Hematopoietic multipotent progenitor cell treated with erythropoietin and hydrocortisone succinate and interleukin-3 and kit ligand, for 6 days (in vitro differentiated cells): ENCODE measurements around the gene TMEM238L.
A peak's percentile ranks its signal among the peaks of the same experiment; 100 is the strongest.

Experiments used
- DNase-seq: peaks from one replicate; pipeline ENCODE4 v3.0.0-alpha.2; 2015

Gene TMEM238L

GRCh38 chr17:10772425-10773380 lies 31.2 kb downstream of the TMEM238L start:
- DNase-seq, result peak; percentile 71

- no peak for DNase-seq
Measured at GRCh38 chr17:10771148-10771547, 32.8 kb downstream of the TMEM238L start.

GRCh38 chr17:10769840-10770239 lies 34.1 kb downstream of the TMEM238L start:
- no peak for DNase-seq

GRCh38 chr17:10768750-10769251 lies 35.1 kb downstream of the TMEM238L start:
- DNase-seq, result no peak

GRCh38 chr17:10767232-10767631 lies 36.7 kb downstream of the TMEM238L start:
- no peak for DNase-seq

- no peak for DNase-seq
Measured at GRCh38 chr17:10762037-10762436, 41.9 kb downstream of the TMEM238L start.

- DNase-seq, result no peak
Measured at GRCh38 chr17:10761281-10761680, 42.6 kb downstream of the TMEM238L start.

- no peak for DNase-seq
Measured at GRCh38 chr17:10758062-10758461, 45.8 kb downstream of the TMEM238L start.

- DNase-seq, result no peak
Measured at GRCh38 chr17:10757647-10758046, 46.3 kb downstream of the TMEM238L start.

GRCh38 chr17:10757067-10757466 lies 46.8 kb downstream of the TMEM238L start:
- no peak for DNase-seq

- DNase-seq, result peak; percentile 57
Measured at GRCh38 chr17:10756619-10757018, 47.3 kb downstream of the TMEM238L start.

GRCh38 chr17:10756185-10756584 lies 47.7 kb downstream of the TMEM238L start:
- DNase-seq, result no peak

- DNase-seq, result no peak
Measured at GRCh38 chr17:10755592-10756127, 48.2 kb downstream of the TMEM238L start.

GRCh38 chr17:10754861-10755591 lies 48.9 kb downstream of the TMEM238L start:
- DNase-seq, result no peak

GRCh38 chr17:10754109-10754508 lies 49.8 kb downstream of the TMEM238L start:
- peak; percentile 73 for DNase-seq

- DNase-seq, result no peak
Measured at GRCh38 chr17:10752696-10753095, 51.2 kb downstream of the TMEM238L start.

GRCh38 chr17:10751563-10751962 lies 52.3 kb downstream of the TMEM238L start:
- no peak for DNase-seq

GRCh38 chr17:10750210-10750609 lies 53.7 kb downstream of the TMEM238L start:
- DNase-seq, result no peak

GRCh38 chr17:10748531-10749181 lies 55.2 kb downstream of the TMEM238L start:
- no peak for DNase-seq

- DNase-seq, result peak; percentile 15
Measured at GRCh38 chr17:10745231-10745630, 58.7 kb downstream of the TMEM238L start.
